Measurements from ENCODE around the gene ERO1A. TPM values are rescaled to one million over a fixed set of nuclear protein-coding genes. Genes with fewer than 3 reads are reported as not detected.

Gene ERO1A
- total and polyA plus RNA-seq, 9 of the 15 experiments (the other 6 are each of a cell fraction or from before 2014, with no cell fraction given) = 11.0 to 46.2 (median 27.6) TPM

- H2AFZ ChIP-seq (ENCODE audit: low read depth, low read length) = no peak overlapping the region
- FAIRE-seq (no peak), ATAC-seq (no peak), DNase-seq (ENCODE audit: extremely low read depth in 1 of 4, low spot score in 3 of 4) (no peak)
- ChIA-PET POLR2A (no interaction called here), CTCF (ENCODE audit: low intra/inter-chr PET ratio) (no interaction called here)
- no CpG with 5 or more reads among the region's 1 CpG for WGBS (ENCODE audit: insufficient coverage, low coverage, missing lambda C conversion rate)
- no peak overlapping the region for H3K27ac ChIP-seq (ENCODE audit: extremely low read depth, low read depth, low read length)
- H3K9me1 ChIP-seq (ENCODE audit: control insufficient read depth, insufficient read depth, low read length) = no peaks in the 10 kb centered on the region
- H3K27me3 ChIP-seq (ENCODE audit: control insufficient read depth in 2 of 2, insufficient read depth in 2 of 2, low read length in 2 of 2) = no peaks in the 10 kb centered on the region
- H3K36me3 ChIP-seq (ENCODE audit: control insufficient read depth, insufficient read depth, low read length) = no peaks in the 10 kb centered on the region
- no peak overlapping the region for H3K4me2 ChIP-seq (ENCODE audit: insufficient read depth, low read length)
- H3K79me2 ChIP-seq (ENCODE audit: control insufficient read depth, insufficient read depth, low read length) = no peaks in the 10 kb centered on the region
- in situ Hi-C loops (cut with MboI) (no loop called here), intact Hi-C loops (cut with micrococcal nuclease) (loop anchor here (10.0 kb wide), 2 partner anchors 223 to 363 kb away; no protein-coding TSS in a partner anchor)
- H4K20me1 ChIP-seq (replicated peaks; ENCODE audit: control insufficient read depth, insufficient read depth, low read length) = no peaks in the 10 kb centered on the region
- no TSS peak for BruUV-seq (replicated peaks)
- H3K4me3 ChIP-seq = no peak overlapping the region
- H3K4me1 ChIP-seq (replicated peaks in 1 of 2; ENCODE audit: control insufficient read depth in 2 of 2, insufficient read depth in 2 of 2, low read length in 2 of 2) = no peaks in the 10 kb centered on the region
- no peaks in the 10 kb centered on the region for H3K9me3 ChIP-seq (replicated peaks; ENCODE audit: control insufficient read depth, insufficient read depth, low read depth, low read length)
- H3K9ac ChIP-seq (ENCODE audit: insufficient read depth in 1 of 2, low read depth in 2 of 2, low read length in 2 of 2) = no peak overlapping the region
- TF ChIP-seq HNRNPUL1 (IDR thresholded peaks at IDR 0.05; ENCODE audit: low read length) (no peak), ZNF511 (CRISPR knock-in tag; IDR thresholded peaks at IDR 0.05) (no peak), U2AF1 (optimal IDR thresholded peaks at IDR 0.05; ENCODE audit: low read depth, low read length) (no peak), ZNF165 (CRISPR knock-in tag; IDR thresholded peaks at IDR 0.05; ENCODE audit: borderline replicate concordance) (no peak), RNF219 (CRISPR knock-in tag; IDR thresholded peaks at IDR 0.05) (no peak), TCF15 (CRISPR knock-in tag; IDR thresholded peaks at IDR 0.05) (no peak), ZNF507 (tag; conservative IDR thresholded peaks at IDR 0.05) (no peak), EZH2 (IDR thresholded peaks at IDR 0.05; ENCODE audit: borderline replicate concordance, low read depth, low read length) (no peak), ZNF444 (CRISPR knock-in tag; IDR thresholded peaks at IDR 0.05) (no peak), ZNF766 (CRISPR knock-in tag; conservative IDR thresholded peaks at IDR 0.05) (no peak), ZNF318 (IDR thresholded peaks at IDR 0.05; ENCODE audit: borderline replicate concordance in 1 of 2, low read depth in 1 of 2) (no peak), HMG20A (CRISPR knock-in tag; conservative IDR thresholded peaks at IDR 0.05) (no peak)
Observed at GRCh38 chr14:52602131-52602530, 93.2 kb downstream of the ERO1A start.

Data from K562 (cell line).